ENCODE data around the gene MTR. TPM values are rescaled to one million over a fixed set of nuclear protein-coding genes. Genes with fewer than 3 reads are reported as not detected.
A peak's percentile ranks its signal among the peaks of the same experiment; 100 is the strongest.

The MTR gene
- total RNA-seq, 1 donor from 2014 or later = 28.8 TPM

- DNase-seq (ENCODE audit: low read depth in 2 of 2) = peak; percentile 48 to 58
Measured at GRCh38 chr1:236774926-236775325, 20.2 kb upstream of the MTR start.

- no peak for DNase-seq (ENCODE audit: low read depth in 2 of 2)
Measured at GRCh38 chr1:236779312-236779711, 15.8 kb upstream of the MTR start.

- DNase-seq (ENCODE audit: low read depth in 2 of 2) = no peak
Measured at GRCh38 chr1:236785477-236785876, 9.6 kb upstream of the MTR start.

- no peak for DNase-seq (ENCODE audit: low read depth in 2 of 2)
Measured at GRCh38 chr1:236786453-236786852, 8.6 kb upstream of the MTR start.

- DNase-seq (ENCODE audit: low read depth in 2 of 2) = no peak
Measured at GRCh38 chr1:236794585-236795034, 482 bp upstream of the MTR start.

GRCh38 chr1:236795757-236796667, 920 bp downstream of the MTR start:
- peak; percentile 21 to 50 for DNase-seq (ENCODE audit: low read depth in 2 of 2)

- DNase-seq (ENCODE audit: low read depth in 2 of 2) = no peak
Measured at GRCh38 chr1:236799001-236799400, 3.9 kb downstream of the MTR start.

GRCh38 chr1:236800002-236800620, 5.0 kb downstream of the MTR start:
- no peak for DNase-seq (ENCODE audit: low read depth in 2 of 2)

- no peak for DNase-seq (ENCODE audit: low read depth in 2 of 2)
Measured at GRCh38 chr1:236800623-236801022, 5.5 kb downstream of the MTR start.

- DNase-seq (ENCODE audit: low read depth in 2 of 2) = no peak
Measured at GRCh38 chr1:236802264-236802663, 7.2 kb downstream of the MTR start.

- no peak for DNase-seq (ENCODE audit: low read depth in 2 of 2)
Measured at GRCh38 chr1:236806634-236807033, 11.5 kb downstream of the MTR start.

- no peak for DNase-seq (ENCODE audit: low read depth in 2 of 2)
Measured at GRCh38 chr1:236808005-236808404, 12.9 kb downstream of the MTR start.

- DNase-seq (ENCODE audit: low read depth in 2 of 2) = no peak
Measured at GRCh38 chr1:236808564-236809130, 13.6 kb downstream of the MTR start.

GRCh38 chr1:236809148-236809547, 14.1 kb downstream of the MTR start:
- DNase-seq (ENCODE audit: low read depth in 2 of 2) = no peak

GRCh38 chr1:236810018-236810417, 14.9 kb downstream of the MTR start:
- DNase-seq (ENCODE audit: low read depth in 2 of 2) = no peak

- no peak for DNase-seq (ENCODE audit: low read depth in 2 of 2)
Measured at GRCh38 chr1:236812334-236813030, 17.4 kb downstream of the MTR start.

GRCh38 chr1:236815941-236816340, 20.8 kb downstream of the MTR start:
- no peak for DNase-seq (ENCODE audit: low read depth in 2 of 2)

GRCh38 chr1:236819856-236820255, 24.8 kb downstream of the MTR start:
- no peak for DNase-seq (ENCODE audit: low read depth in 2 of 2)

GRCh38 chr1:236821091-236821627, 26.1 kb downstream of the MTR start:
- no peak for DNase-seq (ENCODE audit: low read depth in 2 of 2)

- DNase-seq (ENCODE audit: low read depth in 2 of 2) = no peak
Measured at GRCh38 chr1:236823559-236823958, 28.5 kb downstream of the MTR start.

GRCh38 chr1:236829085-236829484, 34.0 kb downstream of the MTR start:
- no peak for DNase-seq (ENCODE audit: low read depth in 2 of 2)

- DNase-seq (ENCODE audit: low read depth in 2 of 2) = no peak
Measured at GRCh38 chr1:236830116-236830515, 35.0 kb downstream of the MTR start.
